ENCODE results near the gene AADACL2.

Gene AADACL2

GRCh38 chr3:151800431-151800830 lies 66.7 kb downstream of the AADACL2 start:
- Mint-ChIP-seq H3K36me3 (no peaks in the 10 kb centered on the region), H3K4me1 (no peaks in the 10 kb centered on the region), H3K27ac (no peak overlapping the region), H3K9me3 (no peaks in the 10 kb centered on the region), H3K4me3 (no peak overlapping the region), H3K27me3 (peaks cover 2% of the 10 kb centered on the region)
- no peak for DNase-seq (ENCODE audit: low spot score in 2 of 2)
- no peak for ATAC-seq (ENCODE audit: low read depth)

GRCh38 chr3:151804267-151804666 lies 70.5 kb downstream of the AADACL2 start:
- H3K9me3 Mint-ChIP-seq = peaks cover 8% of the 10 kb centered on the region
- H3K27me3 Mint-ChIP-seq = peaks cover 3% of the 10 kb centered on the region
- DNase-seq (ENCODE audit: low spot score in 2 of 2) (no peak), ATAC-seq (ENCODE audit: low read depth) (no peak)
- H3K4me1 Mint-ChIP-seq = no peaks in the 10 kb centered on the region
- H3K4me3 Mint-ChIP-seq = no peak overlapping the region
- peaks cover 8% of the 10 kb centered on the region for H3K36me3 Mint-ChIP-seq
- no peak overlapping the region for H3K27ac Mint-ChIP-seq

- no peak for ATAC-seq (ENCODE audit: low read depth)
- Mint-ChIP-seq H3K36me3 (peaks cover 8% of the 10 kb centered on the region), H3K27ac (no peak overlapping the region), H3K4me3 (no peak overlapping the region), H3K27me3 (peaks cover 3% of the 10 kb centered on the region), H3K9me3 (peaks cover 8% of the 10 kb centered on the region), H3K4me1 (no peaks in the 10 kb centered on the region)
- no peak for DNase-seq (ENCODE audit: low spot score in 2 of 2)
These were observed 73.1 kb downstream of the AADACL2 start for GRCh38 chr3:151806838-151807237.

Measured in memory B cell (primary cell).